Naive thymus-derived CD4-positive, alpha-beta T cell (primary cell): ENCODE data around the gene CHST13. TPM values are rescaled to one million over a fixed set of nuclear protein-coding genes. Genes with fewer than 3 reads are reported as not detected.

ENCODE experiments used
- ATAC-seq: fragments of 150-1000 bp; cut with Tn5 transposase; 2 replicates; pipeline ENCODE4 v1.10.0; 2021; ENCODE audit warnings: mild to moderate bottlenecking, moderate library complexity
- CTCF ChIA-PET: fragments of 350-600 bp; sonication (Branson Sonifier 250); formaldehyde crosslinking; loops from one replicate; lab custom pipeline; 2021; ENCODE audit warnings: antibody characterized with exemption; lab: Charles Lee
- POLR2A ChIA-PET: fragments of 350-600 bp; sonication (Branson Sonifier 250); formaldehyde crosslinking; loops from one replicate; lab custom pipeline; 2021; ENCODE audit warnings: antibody characterized with exemption, inconsistent platforms; lab: Charles Lee
- DNase-seq, 9 donors: peaks; one replicate each; pipeline versions ENCODE4 v3.0.0 to v3.0.0-alpha.2; 2020 to 2022; ENCODE audit warnings: mixed read lengths in 1 of 9
- H3K27ac ChIP-seq: one replicate; pipeline ENCODE4 v1.7.0; 2013; ENCODE audit warnings: mild to moderate bottlenecking, low read depth, low read length, moderate library complexity
- H3K27me3 ChIP-seq, 2 donors: one replicate each; pipeline ENCODE4 v1.7.0; 2013; ENCODE audit warnings: low read length in 2 of 2, mild to moderate bottlenecking in 2 of 2, moderate library complexity in 2 of 2; ENCODE audit not compliant: control insufficient read depth in 2 of 2, insufficient read depth in 2 of 2
- H3K36me3 ChIP-seq, 3 experiments: 1 replicate in 2 of 3; 2 replicates in 1 of 3; pipeline ENCODE4 v1.7.0; 2013; ENCODE audit warnings: low read length in 3 of 3, mild to moderate bottlenecking in 3 of 3, moderate library complexity in 1 of 3; ENCODE audit not compliant: insufficient read depth in 3 of 3, control insufficient read depth in 2 of 3
- H3K4me1 ChIP-seq, 2 donors: one replicate each; pipeline ENCODE4 v1.7.0; 2013; ENCODE audit warnings: low read length in 2 of 2, mild to moderate bottlenecking in 2 of 2, moderate library complexity in 1 of 2; ENCODE audit not compliant: control insufficient read depth in 2 of 2, insufficient read depth in 2 of 2
- H3K4me3 ChIP-seq: 2 replicates; pipeline ENCODE4 v1.7.0; 2013; ENCODE audit warnings: mild to moderate bottlenecking, low read length
- H3K9me3 ChIP-seq, 3 experiments: 1 replicate in 2 of 3; 2 replicates in 1 of 3; pipeline ENCODE4 v1.7.0; 2013; ENCODE audit warnings: low read length in 3 of 3; ENCODE audit not compliant: control insufficient read depth in 2 of 3
- H3K27ac Mint-ChIP-seq, 9 donors: one replicate each; pipeline ENCODE4 v1.8.0; 2020 to 2022; ENCODE audit warnings: mixed read lengths in 9 of 9, mild to moderate bottlenecking in 8 of 9, moderate library complexity in 5 of 9, inconsistent platforms in 2 of 9
- H3K27me3 Mint-ChIP-seq, 5 donors: one replicate each; pipeline ENCODE4 v1.8.0; 2021 to 2022; ENCODE audit warnings: mixed read lengths in 5 of 5, mild to moderate bottlenecking in 1 of 5
- H3K36me3 Mint-ChIP-seq, 5 donors: one replicate each; pipeline ENCODE4 v1.8.0; 2020 to 2022; ENCODE audit warnings: mixed read lengths in 5 of 5, mild to moderate bottlenecking in 3 of 5, inconsistent platforms in 1 of 5
- H3K4me1 Mint-ChIP-seq, 7 donors: one replicate each; pipeline ENCODE4 v1.8.0; 2020 to 2022; ENCODE audit warnings: mixed read lengths in 7 of 7, mild to moderate bottlenecking in 3 of 7, inconsistent platforms in 1 of 7
- H3K4me3 Mint-ChIP-seq, 10 donors: one replicate each; pipeline ENCODE4 v1.8.0; 2020 to 2022; ENCODE audit warnings: mild to moderate bottlenecking in 10 of 10, mixed read lengths in 10 of 10, moderate library complexity in 6 of 10, inconsistent platforms in 2 of 10
- H3K9me3 Mint-ChIP-seq, 11 donors: one replicate each; pipeline ENCODE4 v1.8.0; 2020 to 2022; ENCODE audit warnings: mixed read lengths in 11 of 11, mild to moderate bottlenecking in 4 of 11, inconsistent platforms in 1 of 11, moderate library complexity in 1 of 11
- intact Hi-C, 2 donors: fragments of 100-400 bp; cut with micrococcal nuclease; formaldehyde crosslinking; loops; one replicate each; pipeline ENCODE4 v1.15.1; 2023
- polyA plus RNA-seq, 2 donors: library from polyadenylated mRNA; unstranded; fragments of 300-500 nt; fragmentation: Illumina TruSeq; gene quantifications; one replicate each; pipeline ENCODE4 v1.2.3, GENCODE V29; 2021
- total RNA-seq, 6 experiments: library from RNA in 5 of 6; stranded (reverse) in 5 of 6; gene quantifications; 1 replicate in 5 of 6; 2 replicates in 1 of 6; pipeline ENCODE4 v1.2.3 and lab custom pipeline; 2021 to 2026

Gene CHST13
- total and polyA plus RNA-seq, 7 experiments from 2014 or later = 0.21 to 3.8 (median 0.54) TPM; not detected in 3

DNA sequence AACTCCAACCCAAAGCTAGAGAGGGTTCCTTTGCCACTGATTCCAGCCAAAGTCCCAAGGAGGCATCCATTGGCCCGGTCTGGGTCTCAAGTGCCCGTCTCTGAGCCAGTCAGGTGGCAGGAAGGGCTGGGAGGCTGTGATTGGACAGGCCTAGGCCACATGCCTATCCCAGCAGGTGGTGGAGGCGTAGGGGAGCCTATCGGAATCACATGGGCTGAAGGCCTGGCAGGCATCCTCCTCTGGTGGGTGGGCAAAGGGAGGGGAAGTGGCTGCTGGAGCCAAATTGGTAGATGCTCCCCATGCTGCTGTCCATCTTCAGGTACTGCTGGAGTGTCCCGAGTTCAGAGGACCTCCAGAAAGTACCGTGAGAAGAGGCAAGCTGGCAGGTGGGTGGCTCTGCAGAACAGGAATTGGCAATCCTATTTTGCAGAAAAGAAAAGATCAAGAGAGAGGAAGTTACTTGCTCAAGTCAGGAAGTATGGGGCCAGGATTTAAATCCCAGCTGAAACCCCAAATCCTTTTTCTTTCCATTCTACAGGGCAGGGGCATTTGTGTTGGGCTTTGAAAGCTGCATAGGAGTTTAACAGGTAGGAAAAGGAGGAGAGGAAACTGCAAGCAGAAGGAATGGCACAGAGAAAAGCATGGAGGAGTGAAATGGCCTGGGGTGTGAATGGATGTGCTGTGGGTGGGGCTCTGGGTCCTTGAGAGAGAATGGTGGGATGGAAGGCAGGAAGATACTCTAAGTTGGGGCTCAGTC lies 3.7 kb downstream of the CHST13 start:
- CTCF ChIA-PET = no interaction called here
- Mint-ChIP-seq H3K36me3 (no peaks in the 10 kb centered on the region), H3K27ac (peak overlapping the region in 1 of 9 donors; percentile 3), H3K4me3 (no peak overlapping the region), H3K27me3 (peaks cover 7 to 22% (median 13%) of the 10 kb centered on the region in 5 donors), H3K9me3 (no peaks in the 10 kb centered on the region), H3K4me1 (peaks cover 0 to 10% (median 0%) of the 10 kb centered on the region in 7 donors)
- Histone ChIP-seq H3K4me3 (no peak overlapping the region), H3K36me3 (no peaks in the 10 kb centered on the region), H3K4me1 (no peaks in the 10 kb centered on the region), H3K27ac (no peak overlapping the region), H3K27me3 (no peaks in the 10 kb centered on the region), H3K9me3 (no peaks in the 10 kb centered on the region)
- intact Hi-C loops = no loop called here
- ATAC-seq = no peak
- DNase-seq = no peak
- POLR2A ChIA-PET = no interaction called here

DNA sequence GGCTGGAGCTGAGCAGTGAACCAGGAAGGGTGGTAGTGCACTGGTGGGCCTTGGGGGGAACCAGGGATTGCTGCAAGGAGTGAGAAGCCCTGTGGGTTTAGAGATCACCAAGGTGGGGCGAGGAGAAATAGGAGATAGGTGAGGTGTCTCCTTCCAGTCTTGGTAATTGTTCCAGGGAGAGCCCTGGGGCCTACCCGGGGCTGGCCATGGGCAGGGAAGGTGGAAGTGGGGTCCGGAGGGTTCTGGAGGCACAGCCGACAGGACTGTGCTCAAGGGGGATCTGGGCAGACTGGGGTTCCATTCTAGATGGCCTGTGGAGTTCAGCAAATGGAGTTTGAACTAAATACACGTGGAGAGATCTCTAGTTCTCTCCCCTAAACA lies 4.5 kb downstream of the CHST13 start:
- Histone ChIP-seq H3K4me3 (no peak overlapping the region), H3K4me1 (no peaks in the 10 kb centered on the region), H3K27ac (no peak overlapping the region), H3K9me3 (no peaks in the 10 kb centered on the region), H3K27me3 (no peaks in the 10 kb centered on the region), H3K36me3 (no peaks in the 10 kb centered on the region)
- DNase-seq (no peak), ATAC-seq (no peak)
- Mint-ChIP-seq H3K4me3 (no peak overlapping the region), H3K36me3 (no peaks in the 10 kb centered on the region), H3K27me3 (peaks cover 5 to 19% (median 6%) of the 10 kb centered on the region in 5 donors), H3K27ac (no peak overlapping the region), H3K9me3 (no peaks in the 10 kb centered on the region), H3K4me1 (peaks cover 0 to 11% (median 0%) of the 10 kb centered on the region in 7 donors)
- intact Hi-C loops = no loop called here
- POLR2A ChIA-PET = no interaction called here
- CTCF ChIA-PET = no interaction called here

DNA sequence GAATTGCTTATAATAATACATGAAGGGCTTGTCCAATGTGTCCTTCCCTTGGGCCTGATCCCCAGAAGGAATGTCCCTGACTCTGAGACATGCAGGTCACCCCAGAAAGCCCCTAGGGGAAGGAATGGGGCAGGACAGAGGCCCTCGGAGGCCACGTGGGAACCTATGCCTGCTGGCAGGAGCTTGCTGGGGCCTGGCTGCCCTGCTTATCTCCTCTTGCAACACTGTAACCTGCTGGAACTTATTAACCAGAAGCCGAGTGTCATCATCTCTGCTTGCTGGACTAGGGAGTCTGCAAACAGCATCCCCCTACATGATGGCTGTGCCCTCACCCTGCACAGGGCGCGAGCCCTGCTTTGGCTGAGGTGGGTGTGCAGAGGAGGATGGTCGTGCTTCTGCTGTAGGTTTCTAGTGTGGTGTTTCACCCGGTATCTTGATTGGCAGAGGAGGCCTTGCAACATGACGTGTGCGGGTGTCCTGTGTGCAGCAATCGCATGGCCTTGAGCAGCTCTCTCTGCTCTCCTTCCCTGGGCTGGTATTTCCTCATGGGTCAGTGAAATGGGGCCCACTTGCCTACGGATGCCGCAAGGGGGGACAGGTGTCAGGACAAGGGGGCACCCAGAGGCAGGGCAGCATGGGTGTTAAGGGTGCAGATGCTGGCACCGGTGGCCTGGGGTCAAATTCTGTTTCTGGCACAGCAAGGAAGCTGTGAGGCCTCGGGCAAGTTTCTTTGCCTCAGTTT lies 5.0 kb downstream of the CHST13 start:
- no peak overlapping the region for H3K4me3 ChIP-seq
- no peaks in the 10 kb centered on the region for H3K36me3 ChIP-seq
- CTCF ChIA-PET = no interaction called here
- H3K27ac ChIP-seq = no peak overlapping the region
- Mint-ChIP-seq H3K4me3 (no peak overlapping the region), H3K36me3 (no peaks in the 10 kb centered on the region), H3K27me3 (peaks cover 4 to 23% (median 8%) of the 10 kb centered on the region in 5 donors), H3K4me1 (peaks cover 0 to 11% (median 0%) of the 10 kb centered on the region in 7 donors), H3K9me3 (no peaks in the 10 kb centered on the region), H3K27ac (no peak overlapping the region)
- H3K27me3 ChIP-seq = no peaks in the 10 kb centered on the region
- intact Hi-C loops = no loop called here
- POLR2A ChIA-PET = no interaction called here
- DNase-seq (no peak), ATAC-seq (peak; percentile 15)
- no peaks in the 10 kb centered on the region for H3K9me3 ChIP-seq
- H3K4me1 ChIP-seq = no peaks in the 10 kb centered on the region

DNA sequence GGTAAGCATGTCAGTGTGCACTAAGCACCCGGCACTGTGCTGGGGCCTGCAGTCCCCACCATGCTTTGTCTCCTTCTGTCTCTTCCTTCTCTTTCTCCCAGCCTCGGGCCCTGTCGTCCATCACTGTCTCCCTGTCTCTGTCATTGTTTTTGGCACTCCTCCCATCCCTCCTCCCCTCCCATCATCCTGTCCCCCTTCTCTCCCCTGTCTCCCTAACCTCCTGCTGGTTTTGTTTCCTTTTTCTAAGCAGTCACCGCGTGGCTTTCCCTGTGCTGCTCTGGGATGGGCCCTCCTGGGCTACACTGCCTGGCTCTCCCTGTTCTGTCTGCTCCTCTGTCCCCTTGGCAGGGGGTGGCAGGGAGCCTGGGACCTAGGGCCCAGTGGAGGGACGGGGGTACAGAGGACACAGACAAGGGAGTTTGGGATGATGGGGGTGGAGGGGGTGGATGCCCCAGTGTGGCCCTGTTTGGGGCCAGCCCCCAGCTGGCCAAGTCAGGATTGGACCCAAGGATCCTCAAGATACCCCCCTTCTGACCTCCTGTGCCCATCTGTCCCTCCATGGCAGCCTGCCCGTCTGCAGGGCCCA lies 5.7 kb downstream of the CHST13 start:
- H3K27me3 ChIP-seq = no peaks in the 10 kb centered on the region
- H3K27ac Mint-ChIP-seq = no peak overlapping the region

DNA sequence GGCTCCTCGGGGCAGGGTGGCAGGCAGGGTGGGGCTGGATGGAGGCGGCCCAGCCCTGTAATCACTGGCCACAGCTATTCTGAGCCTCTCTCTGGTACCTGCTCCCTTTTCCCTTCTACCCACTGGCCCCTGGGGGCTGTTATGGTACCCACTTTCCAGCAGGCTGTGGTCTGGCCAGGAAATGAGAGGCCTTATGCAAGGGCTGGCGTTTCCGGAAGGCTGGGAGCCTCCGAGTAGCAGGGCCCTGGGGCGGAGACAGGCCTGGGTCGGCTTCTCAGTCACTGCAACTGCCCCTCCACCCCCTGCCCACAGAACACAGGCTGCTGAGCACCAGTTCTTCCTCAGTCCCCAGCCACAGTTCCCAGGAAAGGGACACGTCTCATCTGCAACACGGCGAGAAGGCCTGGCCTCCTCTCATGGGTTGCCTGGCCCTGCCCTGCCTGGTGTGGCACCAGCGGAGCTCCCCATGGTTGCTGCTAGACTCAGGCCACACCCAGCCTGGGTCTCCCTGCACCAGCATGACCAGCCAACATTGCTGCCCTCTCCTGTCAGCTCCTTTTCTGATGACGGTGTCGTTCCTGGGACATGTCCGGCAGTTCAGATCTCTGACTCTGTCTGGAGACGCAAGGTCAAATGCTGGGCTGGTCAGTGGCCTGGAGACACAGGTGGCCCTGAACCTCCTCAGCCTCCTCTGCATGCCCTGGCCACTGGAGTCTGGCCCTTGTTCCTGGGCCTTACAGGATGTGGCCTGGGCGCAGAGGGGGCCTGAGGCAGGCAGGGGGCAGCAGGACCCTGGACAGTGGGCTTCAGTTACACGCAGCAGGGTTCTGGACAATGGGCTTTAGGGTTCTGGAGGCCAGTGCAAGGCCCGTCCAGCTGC lies 6.5 kb downstream of the CHST13 start:
- Histone ChIP-seq H3K27ac (no peak overlapping the region), H3K9me3 (no peaks in the 10 kb centered on the region), H3K4me3 (no peak overlapping the region), H3K4me1 (no peaks in the 10 kb centered on the region), H3K27me3 (no peaks in the 10 kb centered on the region), H3K36me3 (no peaks in the 10 kb centered on the region)
- Mint-ChIP-seq H3K4me3 (no peak overlapping the region), H3K27ac (no peak overlapping the region), H3K4me1 (peaks cover 0 to 11% (median 0%) of the 10 kb centered on the region in 7 donors), H3K9me3 (no peaks in the 10 kb centered on the region), H3K36me3 (no peaks in the 10 kb centered on the region), H3K27me3 (peaks cover 6 to 17% (median 17%) of the 10 kb centered on the region in 5 donors)
- DNase-seq (no peak), ATAC-seq (peak; percentile 69)
- CTCF ChIA-PET = no interaction called here
- intact Hi-C loops = no loop called here
- POLR2A ChIA-PET = no interaction called here

More for the DNA sequence above, 5.7 kb downstream of the CHST13 start:
- H3K27ac ChIP-seq = no peak overlapping the region
- peaks cover 8 to 20% (median 15%) of the 10 kb centered on the region in 5 donors for H3K27me3 Mint-ChIP-seq
- H3K36me3 ChIP-seq = no peaks in the 10 kb centered on the region
- ATAC-seq = no peak
- no peaks in the 10 kb centered on the region for H3K9me3 ChIP-seq
- ChIA-PET POLR2A (no interaction called here), CTCF (no interaction called here)
- H3K36me3 Mint-ChIP-seq = no peaks in the 10 kb centered on the region
- H3K4me3 ChIP-seq = no peak overlapping the region
- H3K4me1 ChIP-seq = no peaks in the 10 kb centered on the region
- peaks cover 0 to 11% (median 0%) of the 10 kb centered on the region in 7 donors for H3K4me1 Mint-ChIP-seq
- no peak overlapping the region for H3K4me3 Mint-ChIP-seq
- no peaks in the 10 kb centered on the region for H3K9me3 Mint-ChIP-seq
- intact Hi-C loops = no loop called here
- no peak for DNase-seq

DNA sequence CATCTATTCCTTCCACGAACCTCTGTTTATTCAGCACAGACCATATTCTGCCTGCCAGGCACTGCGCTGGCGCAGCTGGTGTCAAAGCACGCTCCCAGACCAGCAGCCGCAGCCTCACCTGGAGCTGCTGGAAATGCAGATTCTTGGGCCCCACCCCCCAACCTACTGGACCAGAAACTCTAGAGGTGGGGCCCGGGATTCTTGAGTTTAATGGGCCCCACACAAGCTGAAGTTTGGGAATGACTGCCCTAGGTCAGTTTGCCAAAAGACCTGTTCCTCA lies 7.0 kb downstream of the CHST13 start:
- Histone ChIP-seq H3K4me1 (no peaks in the 10 kb centered on the region), H3K4me3 (no peak overlapping the region)

More for the DNA sequence above, 7.0 kb downstream of the CHST13 start:
- intact Hi-C loops = no loop called here
- Mint-ChIP-seq H3K4me3 (no peak overlapping the region), H3K4me1 (peaks cover 0 to 11% (median 0%) of the 10 kb centered on the region in 7 donors), H3K27me3 (peaks cover 6 to 20% (median 13%) of the 10 kb centered on the region in 5 donors), H3K27ac (no peak overlapping the region), H3K9me3 (no peaks in the 10 kb centered on the region), H3K36me3 (no peaks in the 10 kb centered on the region)
- DNase-seq (no peak), ATAC-seq (no peak)
- H3K9me3 ChIP-seq = no peaks in the 10 kb centered on the region
- ChIA-PET POLR2A (no interaction called here), CTCF (no interaction called here)
- H3K36me3 ChIP-seq = no peaks in the 10 kb centered on the region
- no peaks in the 10 kb centered on the region for H3K27me3 ChIP-seq
- no peak overlapping the region for H3K27ac ChIP-seq
